Raji (cell line): ENCODE data around the gene PIP4K2B.

Experiments used
- POLR2A ChIP-seq: IDR thresholded peaks from 2 replicates; pipeline ENCODE4 v1.6.1; 2011; ENCODE audit warnings: low read depth, low read length, control low read depth; ENCODE audit not compliant: insufficient read depth

PIP4K2B gene

DNA sequence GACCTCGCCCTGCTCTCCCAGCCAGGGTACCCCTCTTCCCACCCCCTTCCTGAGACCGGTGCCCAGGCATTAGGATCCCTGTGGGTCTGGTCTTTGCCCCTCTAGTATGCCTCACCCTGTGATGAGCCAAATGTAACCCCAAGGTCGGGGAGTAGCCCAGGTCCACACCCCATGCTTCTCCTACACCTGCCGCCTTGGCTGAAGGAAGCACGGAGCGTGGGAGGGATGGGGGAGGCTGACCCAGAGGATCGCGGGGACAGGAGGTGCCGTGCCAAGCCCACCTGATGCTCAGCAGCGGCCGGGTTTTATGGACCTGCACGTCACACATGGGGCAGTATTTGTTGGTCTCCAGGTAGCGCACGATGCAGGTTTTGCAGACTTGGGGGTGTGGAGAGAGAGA lies 60.1 kb downstream of the PIP4K2B start:
- no peak for TF ChIP-seq POLR2A

GRCh38 chr17:38738686-38739085 lies 60.7 kb downstream of the PIP4K2B start:
- no peak for TF ChIP-seq POLR2A

DNA sequence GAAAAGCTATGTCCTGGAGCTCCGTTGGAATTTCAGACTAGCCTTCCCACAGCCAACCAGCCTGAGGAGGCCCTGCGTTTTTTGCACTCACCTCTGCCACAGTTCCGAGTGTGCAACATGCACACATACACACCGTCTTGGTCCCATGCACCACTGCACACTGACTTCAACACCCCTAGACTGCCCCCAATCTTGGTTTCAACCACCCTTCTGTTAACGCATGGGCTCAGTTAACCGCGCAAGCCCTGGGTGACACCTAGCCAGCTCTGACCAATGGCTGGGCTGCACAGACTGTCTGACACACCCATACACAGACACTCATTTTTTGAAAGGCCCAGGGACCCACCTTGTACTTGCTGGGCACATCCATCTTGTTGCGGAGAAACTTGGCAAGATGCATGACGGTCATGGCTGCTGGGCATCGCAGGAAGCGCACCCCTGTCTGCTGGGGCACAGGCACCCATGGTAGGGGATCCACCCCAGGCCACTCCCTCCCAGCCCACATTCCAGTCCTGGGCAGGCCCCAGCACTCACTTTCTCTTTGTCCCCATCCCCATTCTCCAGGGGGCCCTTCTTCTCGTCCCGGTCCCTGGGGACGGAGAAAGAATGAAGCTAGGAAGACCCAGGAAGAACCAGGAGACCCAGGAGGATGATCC lies 61.2 kb downstream of the PIP4K2B start:
- TF ChIP-seq POLR2A: 0 out of 2 replicates have a peak, but pooled peaks have one; percentile 25

GRCh38 chr17:38735161-38735997 lies 64.0 kb downstream of the PIP4K2B start:
- peak; percentile 35; the same call in 1 of the 2 replicates for TF ChIP-seq POLR2A

DNA sequence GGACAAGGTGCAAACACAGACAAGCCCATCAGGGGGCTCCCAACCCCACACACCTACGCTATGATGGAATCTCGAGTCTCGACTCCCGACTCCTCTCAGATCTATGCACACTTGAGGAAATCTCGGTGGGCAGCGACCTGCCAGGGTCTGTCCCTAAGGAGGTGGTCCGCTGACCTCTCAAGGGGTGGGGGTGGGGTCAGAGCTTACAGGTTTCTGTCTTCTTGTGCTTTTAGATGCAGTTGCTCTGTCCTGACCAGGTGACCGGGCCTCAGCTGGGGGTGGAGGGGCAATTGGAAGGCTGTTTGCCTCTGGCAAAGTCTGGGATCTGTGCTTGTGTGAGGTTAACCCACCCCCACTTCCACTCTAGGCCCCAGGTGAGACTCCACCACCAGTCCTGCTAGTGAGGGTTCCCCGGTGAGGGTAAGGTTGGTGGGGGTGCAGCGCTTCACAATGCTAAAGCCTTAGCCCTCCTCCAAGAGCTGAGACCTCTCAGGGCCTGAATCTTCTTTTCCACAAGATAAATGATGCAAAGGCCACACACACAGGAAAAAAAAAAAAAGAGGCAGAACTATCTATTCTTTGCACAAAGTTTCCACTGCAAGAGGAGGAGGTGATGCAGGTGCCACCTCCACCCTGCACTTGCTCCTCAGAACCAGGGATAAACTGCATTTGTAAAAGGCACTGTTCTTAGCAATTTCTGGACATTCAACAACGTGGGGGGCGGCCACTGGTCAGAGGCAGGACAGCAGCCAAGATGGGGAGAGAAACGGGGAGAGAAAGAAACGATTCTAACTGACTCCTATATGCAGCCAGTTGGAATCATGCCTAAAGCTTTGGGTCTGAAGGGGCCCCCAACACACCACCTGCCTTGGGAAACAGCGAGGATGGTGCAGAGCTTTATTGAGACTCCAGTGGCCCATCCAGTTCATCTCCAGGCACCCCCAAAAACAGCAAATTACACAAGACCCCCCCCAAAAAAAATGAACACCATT lies 65.1 kb downstream of the PIP4K2B start:
- 0 out of 2 replicates have a peak, but pooled peaks have one; percentile 16 for TF ChIP-seq POLR2A

DNA sequence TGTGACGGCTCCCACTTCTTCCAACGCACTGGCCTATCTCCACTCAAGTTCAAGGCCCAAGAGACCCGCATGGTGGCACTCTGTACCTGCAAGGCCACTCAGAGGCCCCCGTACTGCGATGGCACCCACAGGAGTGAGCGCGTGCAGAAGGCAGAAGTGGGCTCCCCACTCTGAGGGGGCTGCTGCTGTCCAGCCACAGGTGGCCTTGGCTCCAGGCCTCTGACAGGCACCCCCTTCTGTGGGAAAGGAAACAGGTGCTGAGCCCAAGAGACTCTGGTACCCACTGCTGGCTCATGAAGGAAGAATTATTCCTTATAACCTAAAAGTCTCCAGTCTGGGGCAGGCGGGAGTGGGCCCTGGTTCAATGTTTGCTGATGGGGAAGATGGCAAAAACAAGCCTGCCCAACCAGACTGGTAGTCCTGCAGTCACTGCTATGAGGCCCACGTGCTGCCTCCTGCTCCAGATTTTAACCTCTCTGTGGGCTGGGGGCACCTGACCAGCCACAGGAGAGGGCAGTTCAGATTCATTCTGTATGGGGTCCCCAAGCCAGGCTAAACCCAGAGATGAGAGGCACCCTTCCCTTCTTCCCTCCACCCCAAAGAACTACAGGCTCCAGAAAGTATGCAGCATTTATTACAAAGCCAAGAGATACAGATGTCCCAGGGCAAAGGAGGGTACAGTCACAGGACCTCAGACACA lies 65.9 kb downstream of the PIP4K2B start:
- 0 out of 2 replicates have a peak, but pooled peaks have one; percentile 10 for TF ChIP-seq POLR2A

DNA sequence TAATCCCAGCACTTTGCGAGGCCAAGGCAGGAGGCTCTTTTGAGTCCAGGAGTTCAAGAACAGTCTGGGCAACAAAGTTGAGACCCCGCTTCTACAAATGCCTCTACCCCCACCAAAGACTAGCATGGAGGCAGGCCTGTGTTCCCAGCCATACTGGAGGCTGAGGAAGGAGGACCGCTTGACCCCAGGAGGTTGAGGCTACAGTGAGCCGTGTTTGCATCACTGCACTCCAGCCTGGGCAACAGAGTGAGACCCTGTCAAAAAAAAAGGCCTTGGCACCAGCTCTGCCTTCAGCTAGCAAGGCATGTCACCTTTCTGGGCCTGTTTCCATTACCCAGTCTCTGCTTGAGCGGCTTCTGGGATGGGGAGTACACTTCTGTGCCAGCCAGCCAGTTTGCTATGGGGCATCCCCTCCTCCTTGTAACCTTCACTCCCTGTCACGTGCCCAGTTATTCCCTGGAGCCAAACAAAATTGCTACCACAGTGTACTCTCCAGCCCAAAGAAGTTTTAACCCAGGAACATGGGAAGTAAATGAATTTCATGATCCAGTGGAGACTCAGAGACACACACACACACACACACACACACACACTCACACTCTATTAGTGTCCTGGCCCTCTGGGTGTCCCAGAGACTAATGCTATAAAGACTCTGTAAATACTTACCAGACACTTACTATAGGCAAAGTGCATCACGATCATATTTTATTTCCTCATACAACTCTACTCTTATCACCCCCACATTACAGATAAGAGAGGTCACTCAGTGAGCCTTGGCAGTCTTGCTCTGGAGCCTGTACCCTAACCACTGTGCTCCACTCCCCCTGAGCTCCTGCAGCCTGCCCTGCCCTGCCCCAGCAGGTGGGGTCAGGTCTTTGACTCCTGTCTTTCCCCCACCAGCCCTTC lies 66.7 kb downstream of the PIP4K2B start:
- no peak for TF ChIP-seq POLR2A

GRCh38 chr17:38731526-38732294 lies 67.6 kb downstream of the PIP4K2B start:
- TF ChIP-seq POLR2A: no peak

DNA sequence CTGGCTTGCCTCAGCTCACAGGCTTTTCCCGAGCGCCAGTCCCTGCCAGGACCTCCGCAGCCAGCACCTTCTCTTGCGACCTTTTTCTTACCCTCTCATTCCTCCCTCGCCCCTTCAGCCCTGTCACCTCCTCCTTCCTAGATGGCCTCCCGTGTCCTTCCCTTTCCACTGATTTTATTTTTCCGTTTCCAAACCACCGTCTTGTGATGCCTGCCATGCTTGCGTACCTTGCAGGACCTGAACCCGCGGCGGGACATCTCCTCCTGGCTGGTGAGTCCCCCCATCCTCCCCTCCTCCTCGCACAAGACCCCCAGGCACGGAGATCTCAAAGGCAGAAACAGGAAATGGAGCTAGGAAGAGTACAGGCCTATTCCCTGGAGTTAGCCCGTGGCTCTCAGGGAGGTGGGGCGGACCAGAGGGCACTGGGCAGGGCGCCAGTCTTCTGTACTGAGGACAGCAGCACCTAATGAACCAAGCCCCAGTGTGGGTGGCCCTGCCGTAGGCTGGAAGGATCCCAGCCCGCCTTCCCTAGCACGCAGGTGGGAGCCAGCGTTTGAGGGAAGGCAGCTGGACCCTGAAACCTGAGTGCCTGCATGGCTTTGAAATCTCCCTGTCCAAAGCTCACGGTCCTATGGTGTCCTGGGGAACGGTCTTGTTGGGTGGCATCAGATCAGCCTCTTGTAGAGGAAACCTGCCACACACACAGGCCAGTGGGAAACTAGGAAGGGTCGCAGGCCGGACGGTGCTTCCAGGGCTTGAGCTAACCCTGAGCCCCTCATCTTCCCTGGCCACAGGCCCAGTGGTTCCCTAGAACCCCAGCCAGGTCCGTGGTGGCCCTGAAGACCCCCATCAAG lies 68.6 kb downstream of the PIP4K2B start:
- TF ChIP-seq POLR2A: no peak

DNA sequence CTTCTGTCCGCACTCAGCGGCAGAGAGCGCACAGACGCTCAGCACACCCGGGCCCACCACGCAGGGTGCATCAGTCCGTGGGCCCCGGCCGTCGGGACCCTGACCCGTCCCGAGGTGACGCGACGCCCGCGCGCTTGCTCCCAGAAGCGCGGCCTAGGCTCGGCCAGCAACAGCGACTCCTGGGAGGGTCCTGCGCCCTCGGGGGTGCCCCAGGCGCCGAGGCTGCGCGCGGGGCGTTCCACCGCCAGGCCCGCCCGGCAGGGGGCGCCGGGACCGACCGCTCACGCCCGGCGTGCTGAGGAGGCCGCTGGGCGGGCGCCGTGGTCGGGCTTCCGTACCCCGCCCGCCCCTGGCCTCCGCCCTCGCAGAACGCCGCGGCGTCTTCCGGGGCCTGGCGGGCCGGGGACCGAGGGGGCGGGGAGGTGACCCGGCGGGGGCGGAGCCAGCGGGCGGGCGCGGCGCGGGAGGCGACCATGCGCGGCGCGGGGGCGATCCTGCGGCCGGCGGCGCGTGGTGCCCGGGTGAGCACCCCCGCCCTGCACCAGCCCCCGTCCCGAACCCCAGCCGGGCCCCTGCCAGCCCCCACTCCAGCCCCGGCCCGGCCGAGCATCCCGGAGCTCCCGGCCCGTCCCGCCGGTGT lies 69.3 kb downstream of the PIP4K2B start, which contains the start of gene CISD3:
CISD3 (plus strand) TSS at position 456 of the 640 bp plus-strand sequence; CDS start at position 474, 18 bp downstream.
- TF ChIP-seq POLR2A: peak; percentile 54

DNA sequence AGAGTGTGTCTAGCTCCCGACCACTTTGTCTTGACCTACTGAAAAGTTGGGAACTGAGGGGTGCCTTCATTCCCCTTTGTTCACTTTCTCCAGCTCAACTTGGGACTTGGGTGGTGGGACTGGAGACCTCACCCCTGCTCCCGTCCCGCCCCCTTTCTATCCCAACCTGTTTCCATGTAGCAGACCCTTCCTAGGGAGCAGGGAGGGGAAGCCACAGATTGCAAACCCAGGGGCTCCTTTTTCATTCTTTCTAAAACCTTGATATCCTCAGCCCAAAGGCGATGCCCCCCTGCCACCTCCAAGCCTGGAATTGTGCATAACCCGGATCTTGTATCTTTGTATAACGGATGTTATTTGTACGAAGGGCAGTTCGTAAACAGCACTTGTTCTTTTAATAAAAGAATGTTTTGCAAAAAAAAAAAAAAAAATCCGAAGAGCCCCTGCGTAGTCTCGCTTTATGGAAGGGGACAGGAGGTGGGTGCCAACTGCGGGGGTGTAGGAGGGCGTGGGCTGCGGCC lies 69.9 kb downstream of the PIP4K2B start:
- no peak for TF ChIP-seq POLR2A
